OCI-LY3 (cell line): Measurements from ENCODE around the gene SYT2.

Source experiments
- EZH2phosphoT487 ChIP-seq: fragments of 200-600 bp; shearing (Covaris generic); IDR thresholded peaks from 2 replicates; pipeline ENCODE4 v1.6.1; 2018; ENCODE audit warnings: antibody characterized with exemption, mixed run types, low read depth
- TF ChIP-seq, protein P1 (sequence below): fragments of 200-600, 300-600 bp; sonication (generic); IDR thresholded peaks from 2 replicates; pipeline ENCODE4 v1.5.1; 2014; ENCODE audit warnings: antibody characterized with exemption, low read length, low read depth

DNA sequence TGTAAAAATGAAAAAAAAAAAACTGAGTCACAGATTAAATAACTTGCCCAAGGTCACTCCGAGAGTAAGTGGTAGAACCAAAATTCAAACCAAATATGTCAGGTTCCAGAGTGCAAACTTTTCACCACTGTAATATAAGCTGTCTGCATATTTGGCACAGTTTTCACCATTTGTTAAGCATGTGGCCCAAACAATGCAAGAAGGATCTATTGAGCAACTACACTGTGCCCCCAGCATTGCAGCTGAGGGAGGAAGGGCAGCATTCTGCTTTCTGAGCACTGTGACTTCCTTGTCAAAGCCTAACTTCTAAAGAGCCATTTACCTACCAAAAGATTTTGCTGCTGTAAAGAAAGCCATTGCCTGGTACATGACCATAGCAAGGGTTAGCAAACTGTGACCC is 133.4 kb downstream of the SYT2 start:
- TF ChIP-seq, protein P1, sequence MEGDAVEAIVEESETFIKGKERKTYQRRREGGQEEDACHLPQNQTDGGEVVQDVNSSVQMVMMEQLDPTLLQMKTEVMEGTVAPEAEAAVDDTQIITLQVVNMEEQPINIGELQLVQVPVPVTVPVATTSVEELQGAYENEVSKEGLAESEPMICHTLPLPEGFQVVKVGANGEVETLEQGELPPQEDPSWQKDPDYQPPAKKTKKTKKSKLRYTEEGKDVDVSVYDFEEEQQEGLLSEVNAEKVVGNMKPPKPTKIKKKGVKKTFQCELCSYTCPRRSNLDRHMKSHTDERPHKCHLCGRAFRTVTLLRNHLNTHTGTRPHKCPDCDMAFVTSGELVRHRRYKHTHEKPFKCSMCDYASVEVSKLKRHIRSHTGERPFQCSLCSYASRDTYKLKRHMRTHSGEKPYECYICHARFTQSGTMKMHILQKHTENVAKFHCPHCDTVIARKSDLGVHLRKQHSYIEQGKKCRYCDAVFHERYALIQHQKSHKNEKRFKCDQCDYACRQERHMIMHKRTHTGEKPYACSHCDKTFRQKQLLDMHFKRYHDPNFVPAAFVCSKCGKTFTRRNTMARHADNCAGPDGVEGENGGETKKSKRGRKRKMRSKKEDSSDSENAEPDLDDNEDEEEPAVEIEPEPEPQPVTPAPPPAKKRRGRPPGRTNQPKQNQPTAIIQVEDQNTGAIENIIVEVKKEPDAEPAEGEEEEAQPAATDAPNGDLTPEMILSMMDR = no peak
- TF ChIP-seq EZH2phosphoT487 = no peak
